Thyroid gland (tissue), 4 donors: Measurements from ENCODE around the gene CPLX3.

Source experiments
- POLR2A ChIP-seq, 2 donors: fragments of 450-650 bp; IDR thresholded peaks; one replicate each; pipeline ENCODE4 v1.6.1; 2017; ENCODE audit warnings: antibody characterized with exemption in 2 of 2, mild to moderate bottlenecking in 2 of 2, moderate library complexity in 1 of 2
- TF ChIP-seq, protein P1 (sequence below), 6 experiments: fragments of 200-600 bp in 3 of 6; fragments of 450-650 bp in 3 of 6; sonication (generic) in 3 of 6; IDR thresholded peaks; one replicate each; pipeline ENCODE4 v1.5.1; 2016 to 2019; ENCODE audit warnings: antibody characterized with exemption in 6 of 6, mild to moderate bottlenecking in 2 of 6, inconsistent platforms in 1 of 6, moderate library complexity in 1 of 6

DNA sequence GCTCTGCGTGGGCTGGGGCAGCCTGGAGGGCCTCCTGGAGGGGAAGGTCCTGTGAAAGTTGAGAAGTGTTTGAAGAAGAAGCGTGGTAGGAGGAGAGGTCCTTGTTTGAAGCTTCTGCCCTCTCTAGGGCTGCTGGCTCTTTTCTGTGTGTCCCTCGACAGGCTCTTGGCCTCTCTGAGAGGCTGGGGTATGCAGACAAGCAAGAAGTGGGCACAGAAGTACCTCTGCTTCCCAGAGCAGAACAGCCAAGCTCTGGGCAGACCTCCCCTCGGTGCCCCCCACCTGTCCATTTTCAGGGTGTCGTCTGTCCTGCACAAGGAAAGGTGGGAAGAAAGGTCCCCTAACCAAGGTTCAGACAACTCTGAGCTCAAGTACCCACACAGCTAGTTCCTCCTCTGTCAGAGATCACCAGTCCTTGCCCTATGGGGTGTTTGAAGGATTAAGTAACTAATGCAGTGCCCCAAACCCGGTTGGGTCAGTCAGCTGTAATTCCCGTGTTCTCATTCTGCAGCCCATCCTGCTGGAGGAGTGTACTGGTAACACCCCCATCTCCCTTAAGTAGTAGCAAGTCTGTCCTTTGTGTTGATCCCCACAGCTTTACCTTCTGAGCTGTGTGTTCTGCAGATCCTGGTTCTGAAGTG is 38.3 kb upstream of the CPLX3 start:
- TF ChIP-seq, protein P1, sequence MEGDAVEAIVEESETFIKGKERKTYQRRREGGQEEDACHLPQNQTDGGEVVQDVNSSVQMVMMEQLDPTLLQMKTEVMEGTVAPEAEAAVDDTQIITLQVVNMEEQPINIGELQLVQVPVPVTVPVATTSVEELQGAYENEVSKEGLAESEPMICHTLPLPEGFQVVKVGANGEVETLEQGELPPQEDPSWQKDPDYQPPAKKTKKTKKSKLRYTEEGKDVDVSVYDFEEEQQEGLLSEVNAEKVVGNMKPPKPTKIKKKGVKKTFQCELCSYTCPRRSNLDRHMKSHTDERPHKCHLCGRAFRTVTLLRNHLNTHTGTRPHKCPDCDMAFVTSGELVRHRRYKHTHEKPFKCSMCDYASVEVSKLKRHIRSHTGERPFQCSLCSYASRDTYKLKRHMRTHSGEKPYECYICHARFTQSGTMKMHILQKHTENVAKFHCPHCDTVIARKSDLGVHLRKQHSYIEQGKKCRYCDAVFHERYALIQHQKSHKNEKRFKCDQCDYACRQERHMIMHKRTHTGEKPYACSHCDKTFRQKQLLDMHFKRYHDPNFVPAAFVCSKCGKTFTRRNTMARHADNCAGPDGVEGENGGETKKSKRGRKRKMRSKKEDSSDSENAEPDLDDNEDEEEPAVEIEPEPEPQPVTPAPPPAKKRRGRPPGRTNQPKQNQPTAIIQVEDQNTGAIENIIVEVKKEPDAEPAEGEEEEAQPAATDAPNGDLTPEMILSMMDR (IDR thresholded peaks at IDR 0.05): no peak
- TF ChIP-seq POLR2A (IDR thresholded peaks at IDR 0.05): no peak
